H1 (cell line): ENCODE data around the gene CBLN3.

Experiments used
- CREB1 ChIP-seq: IDR thresholded peaks from 2 replicates; pipeline ENCODE4 v1.6.1; 2012; ENCODE audit warnings: inconsistent platforms
- PHF8 ChIP-seq: fragments of 200-600 bp; sonication (generic); conservative IDR thresholded peaks from 2 replicates; pipeline ENCODE4 v1.7.1; 2012; ENCODE audit warnings: low read depth, mild to moderate bottlenecking, inconsistent platforms, low read length, moderate library complexity
- POLR2A ChIP-seq, 2 experiments: IDR thresholded peaks; 1 replicate in 1 of 2; 2 replicates in 1 of 2; pipeline ENCODE4 v1.6.1; 2011; ENCODE audit warnings: low read depth in 2 of 2, low read length in 2 of 2, mild to moderate bottlenecking in 2 of 2; ENCODE audit errors: control extremely low read depth in 1 of 2
- SAP30 ChIP-seq: fragments of 300-600 bp; sonication (generic); IDR thresholded peaks from 2 replicates; pipeline ENCODE4 v1.7.1; 2012; ENCODE audit warnings: low read length, moderate library complexity, mild to moderate bottlenecking, inconsistent platforms; ENCODE audit not compliant: insufficient read depth, insufficient replicate concordance
- SRF ChIP-seq: IDR thresholded peaks from 2 replicates; pipeline ENCODE4 v1.6.1; 2011; ENCODE audit warnings: mild to moderate bottlenecking, low read depth, low read length, moderate library complexity
- ZNF274 ChIP-seq: IDR thresholded peaks from 2 replicates; pipeline ENCODE4 v1.7.0; 2012; ENCODE audit warnings: low read length, borderline replicate concordance; ENCODE audit errors: extremely low read depth
- TF ChIP-seq, protein P1 (sequence below), 3 experiments: IDR thresholded peaks; 1 replicate in 2 of 3; 2 replicates in 1 of 3; pipeline versions ENCODE4 v1.5.1 to v1.6.1; 2011; ENCODE audit warnings: low read length in 3 of 3, mild to moderate bottlenecking in 3 of 3, inconsistent platforms in 2 of 3, low read depth in 1 of 3, moderate library complexity in 1 of 3; ENCODE audit not compliant: insufficient read depth in 1 of 3; ENCODE audit errors: control extremely low read depth in 1 of 3
- TF ChIP-seq, protein P2 (sequence below): IDR thresholded peaks from 2 replicates; pipeline ENCODE4 v1.6.1; 2012; ENCODE audit warnings: inconsistent platforms

DNA sequence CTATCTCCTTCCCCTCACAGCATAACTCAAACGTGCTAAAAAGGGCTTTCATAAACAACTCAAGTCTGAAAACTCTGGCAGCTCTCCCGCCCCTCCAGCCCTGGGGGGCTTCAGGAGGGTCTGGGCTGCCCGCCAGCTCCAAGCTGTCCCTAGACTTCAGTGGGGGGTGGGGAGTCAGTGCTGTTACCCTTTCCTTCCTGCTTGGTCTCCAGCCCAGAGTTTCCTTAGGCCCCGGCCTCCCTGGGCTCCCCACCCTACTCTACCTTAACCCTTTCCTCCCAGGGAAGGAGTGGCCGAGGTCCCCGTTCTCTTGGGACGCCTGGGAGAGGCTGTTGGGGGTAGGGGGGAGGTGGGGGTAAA, 31.2 kb downstream of the CBLN3 start:
- TF ChIP-seq, protein P1, sequence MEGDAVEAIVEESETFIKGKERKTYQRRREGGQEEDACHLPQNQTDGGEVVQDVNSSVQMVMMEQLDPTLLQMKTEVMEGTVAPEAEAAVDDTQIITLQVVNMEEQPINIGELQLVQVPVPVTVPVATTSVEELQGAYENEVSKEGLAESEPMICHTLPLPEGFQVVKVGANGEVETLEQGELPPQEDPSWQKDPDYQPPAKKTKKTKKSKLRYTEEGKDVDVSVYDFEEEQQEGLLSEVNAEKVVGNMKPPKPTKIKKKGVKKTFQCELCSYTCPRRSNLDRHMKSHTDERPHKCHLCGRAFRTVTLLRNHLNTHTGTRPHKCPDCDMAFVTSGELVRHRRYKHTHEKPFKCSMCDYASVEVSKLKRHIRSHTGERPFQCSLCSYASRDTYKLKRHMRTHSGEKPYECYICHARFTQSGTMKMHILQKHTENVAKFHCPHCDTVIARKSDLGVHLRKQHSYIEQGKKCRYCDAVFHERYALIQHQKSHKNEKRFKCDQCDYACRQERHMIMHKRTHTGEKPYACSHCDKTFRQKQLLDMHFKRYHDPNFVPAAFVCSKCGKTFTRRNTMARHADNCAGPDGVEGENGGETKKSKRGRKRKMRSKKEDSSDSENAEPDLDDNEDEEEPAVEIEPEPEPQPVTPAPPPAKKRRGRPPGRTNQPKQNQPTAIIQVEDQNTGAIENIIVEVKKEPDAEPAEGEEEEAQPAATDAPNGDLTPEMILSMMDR (IDR thresholded peaks at IDR 0.05; ENCODE audit: control extremely low read depth in 1 of 3, insufficient read depth in 1 of 3, low read depth in 1 of 3, low read length in 3 of 3): no peak
- no peak for TF ChIP-seq SRF
- no peak for TF ChIP-seq POLR2A (IDR thresholded peaks at IDR 0.05; ENCODE audit: control extremely low read depth in 1 of 2, low read depth in 2 of 2, low read length in 2 of 2)
- no peak for TF ChIP-seq CREB1
- TF ChIP-seq SAP30: no peak
- TF ChIP-seq ZNF274: no peak
- TF ChIP-seq, protein P2, sequence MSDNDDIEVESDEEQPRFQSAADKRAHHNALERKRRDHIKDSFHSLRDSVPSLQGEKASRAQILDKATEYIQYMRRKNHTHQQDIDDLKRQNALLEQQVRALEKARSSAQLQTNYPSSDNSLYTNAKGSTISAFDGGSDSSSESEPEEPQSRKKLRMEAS: no peak
- no peak for TF ChIP-seq PHF8
